Lower leg skin (tissue), 4 donors: Measurements from ENCODE around the gene PIP5K1B. TPM values are rescaled to one million over a fixed set of nuclear protein-coding genes. Genes with fewer than 3 reads are reported as not detected.

ENCODE experiments used
- DNase-seq, 2 donors: peaks; one replicate each; pipeline ENCODE4 v3.0.0-alpha.2; 2019; ENCODE audit warnings: low spot score in 2 of 2
- H3K4me3 ChIP-seq: fragments of 200-600 bp; sonication (generic); 2 replicates; pipeline ENCODE4 v1.5.1; 2017; ENCODE audit warnings: mild to moderate bottlenecking, low read depth; ENCODE audit not compliant: poor library complexity, severe bottlenecking
- POLR2A ChIP-seq, 2 donors: fragments of 450-650 bp; IDR thresholded peaks; one replicate each; pipeline ENCODE4 v1.6.1; 2016 to 2017; ENCODE audit warnings: antibody characterized with exemption in 2 of 2, mild to moderate bottlenecking in 1 of 2, moderate library complexity in 1 of 2
- WGBS, 2 donors: methylation state at CpG; one replicate each; pipeline ENCODE4 v1.1.5; 2018; 5-methylcytosine and 5-hydroxymethylcytosine counted together
- intact Hi-C: fragments of 100-400 bp; cut with DNase I; formaldehyde crosslinking; loops from one replicate; pipeline ENCODE4 v1.15.0; 2023; ENCODE audit warnings: low total_unique reads
- total RNA-seq, 4 donors: library from RNA; depleted of rRNA; stranded (reverse); fragments of >200 nt; gene quantifications; one replicate each; pipeline ENCODE4 v1.1.0, GENCODE V29; 2016
- TF ChIP-seq, protein P1 (sequence below), 3 donors: fragments of 450-650 bp; IDR thresholded peaks; one replicate each; pipeline ENCODE4 v1.5.1; 2016; ENCODE audit warnings: antibody characterized with exemption in 3 of 3, mild to moderate bottlenecking in 3 of 3, moderate library complexity in 2 of 3

PIP5K1B gene
- total RNA-seq, 4 donors from 2014 or later, result 0.42 to 3.3 (median 2.7) TPM

DNA sequence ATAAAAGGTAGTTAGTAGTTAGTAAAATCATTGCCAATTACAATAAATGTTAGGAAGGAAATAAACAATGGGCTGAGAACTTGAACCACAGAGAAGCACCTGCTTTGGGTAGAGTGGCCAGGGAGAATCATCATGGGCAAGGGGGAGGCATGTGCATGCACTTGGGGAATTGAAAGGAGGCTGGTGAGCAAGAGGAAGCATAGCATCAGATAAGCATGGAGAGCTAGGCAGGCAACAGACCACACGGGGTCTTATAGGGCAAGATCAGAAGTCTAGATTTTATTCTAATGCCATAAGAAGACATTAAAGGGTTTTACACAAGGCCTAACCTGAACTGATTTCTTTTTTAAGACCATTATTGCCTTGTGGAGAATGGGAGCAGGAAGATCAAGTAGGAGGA is 93.4 kb downstream of the PIP5K1B start:
- TF ChIP-seq, protein P1, sequence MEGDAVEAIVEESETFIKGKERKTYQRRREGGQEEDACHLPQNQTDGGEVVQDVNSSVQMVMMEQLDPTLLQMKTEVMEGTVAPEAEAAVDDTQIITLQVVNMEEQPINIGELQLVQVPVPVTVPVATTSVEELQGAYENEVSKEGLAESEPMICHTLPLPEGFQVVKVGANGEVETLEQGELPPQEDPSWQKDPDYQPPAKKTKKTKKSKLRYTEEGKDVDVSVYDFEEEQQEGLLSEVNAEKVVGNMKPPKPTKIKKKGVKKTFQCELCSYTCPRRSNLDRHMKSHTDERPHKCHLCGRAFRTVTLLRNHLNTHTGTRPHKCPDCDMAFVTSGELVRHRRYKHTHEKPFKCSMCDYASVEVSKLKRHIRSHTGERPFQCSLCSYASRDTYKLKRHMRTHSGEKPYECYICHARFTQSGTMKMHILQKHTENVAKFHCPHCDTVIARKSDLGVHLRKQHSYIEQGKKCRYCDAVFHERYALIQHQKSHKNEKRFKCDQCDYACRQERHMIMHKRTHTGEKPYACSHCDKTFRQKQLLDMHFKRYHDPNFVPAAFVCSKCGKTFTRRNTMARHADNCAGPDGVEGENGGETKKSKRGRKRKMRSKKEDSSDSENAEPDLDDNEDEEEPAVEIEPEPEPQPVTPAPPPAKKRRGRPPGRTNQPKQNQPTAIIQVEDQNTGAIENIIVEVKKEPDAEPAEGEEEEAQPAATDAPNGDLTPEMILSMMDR (IDR thresholded peaks at IDR 0.05), result no peak
- TF ChIP-seq POLR2A (IDR thresholded peaks at IDR 0.05), result no peak
- DNase-seq, result no peak
- H3K4me3 ChIP-seq, result no peak overlapping the region
- 78 to 79% methylated on average over 1 of the region's 1 CpG for WGBS, 2 donors
- intact Hi-C loops, result no loop called here

GRCh38 chr9:68800836-68801235 is 95.8 kb downstream of the PIP5K1B start:
- DNase-seq, result no peak
- no peak for TF ChIP-seq POLR2A (IDR thresholded peaks at IDR 0.05)
- TF ChIP-seq, protein P1 (IDR thresholded peaks at IDR 0.05), result no peak
- intact Hi-C loops, result no loop called here
- no peak overlapping the region for H3K4me3 ChIP-seq
- WGBS, 2 donors, result 82 to 85% methylated on average over 2 of the region's 2 CpGs

DNA sequence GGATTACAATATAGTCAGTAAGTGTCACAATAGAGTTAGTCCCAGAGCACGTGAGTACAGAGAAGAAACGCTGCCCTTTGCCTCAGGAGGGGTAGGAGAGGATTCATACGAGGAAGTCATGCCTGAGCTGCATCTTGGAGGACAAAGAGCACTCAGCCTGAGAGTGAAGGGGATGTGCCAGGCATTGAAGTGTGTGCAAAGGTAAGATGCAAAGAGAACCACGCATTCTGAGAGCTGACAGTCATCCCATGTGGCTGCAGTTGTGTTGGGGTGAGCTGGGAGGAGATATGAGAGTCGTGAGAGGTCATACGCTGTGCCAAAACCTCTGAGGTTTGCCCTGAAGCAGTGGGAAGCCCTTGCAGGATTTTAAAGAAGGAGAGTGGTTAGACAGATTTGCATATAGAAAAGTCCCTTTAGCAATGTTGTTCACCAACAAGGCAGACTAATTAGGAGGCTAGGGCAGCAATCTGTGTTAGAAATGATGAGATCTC is 97.5 kb downstream of the PIP5K1B start:
- WGBS, 2 donors, result 56 to 62% methylated on average over 6 of the region's 6 CpGs
- no peak overlapping the region for H3K4me3 ChIP-seq

GRCh38 chr9:68804911-68805889 is 100.2 kb downstream of the PIP5K1B start:
- no peak for TF ChIP-seq POLR2A (IDR thresholded peaks at IDR 0.05)
- TF ChIP-seq, protein P1 (IDR thresholded peaks at IDR 0.05), result no peak
- no peak overlapping the region for H3K4me3 ChIP-seq
- no peak for DNase-seq
- WGBS, 2 donors, result 81 to 85% methylated on average over 11 of the region's 11 CpGs
- intact Hi-C loops, result no loop called here

More for the DNA sequence above, 97.5 kb downstream of the PIP5K1B start:
- TF ChIP-seq, protein P1 (IDR thresholded peaks at IDR 0.05), result no peak
- TF ChIP-seq POLR2A (IDR thresholded peaks at IDR 0.05), result no peak
- intact Hi-C loops, result no loop called here
- DNase-seq, result no peak

GRCh38 chr9:68805890-68806517 is 101.0 kb downstream of the PIP5K1B start:
- intact Hi-C loops, result no loop called here
- no peak for DNase-seq
- 81 to 86% methylated on average over 3 of the region's 3 CpGs for WGBS, 2 donors
- no peak for TF ChIP-seq POLR2A (IDR thresholded peaks at IDR 0.05)
- TF ChIP-seq, protein P1 (IDR thresholded peaks at IDR 0.05), result no peak
- no peak overlapping the region for H3K4me3 ChIP-seq
